ENCODE measurements around the gene TNFRSF8.

Gene TNFRSF8

DNA sequence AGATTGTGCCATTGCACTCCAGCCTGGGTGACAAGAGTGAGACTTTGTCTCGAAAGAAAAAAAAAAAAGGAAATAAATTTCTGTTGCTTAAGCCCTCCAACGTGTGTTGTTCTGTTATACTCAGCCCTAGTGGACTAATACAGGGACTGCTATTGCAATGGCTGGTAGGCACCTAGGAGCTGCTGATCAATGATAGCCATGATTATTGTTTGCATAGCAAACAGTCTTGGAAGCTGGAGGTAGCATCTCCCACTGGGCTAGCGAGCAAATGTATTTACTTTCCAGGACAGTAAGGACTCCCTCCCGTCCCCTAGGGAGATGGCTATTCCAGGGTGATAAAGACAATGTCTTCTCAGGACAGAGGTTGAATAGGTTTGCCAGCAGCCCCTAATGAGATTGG is 13.5 kb upstream of the TNFRSF8 start:
- H3K9me2 ChIP-seq (replicated peaks; ENCODE audit: insufficient read depth, low read length), result no peaks in the 10 kb centered on the region
- H3K27me3 ChIP-seq (ENCODE audit: low read length), result no peaks in the 10 kb centered on the region
- no peak overlapping the region for H3K4me2 ChIP-seq (ENCODE audit: low read depth, low read length, poor library complexity, severe bottlenecking)
- no peaks in the 10 kb centered on the region for H3K36me3 ChIP-seq (ENCODE audit: low read length)
- no peaks in the 10 kb centered on the region for H3F3A ChIP-seq (ENCODE audit: insufficient read depth)
- no peak overlapping the region for H3K27ac ChIP-seq (ENCODE audit: low read depth, low read length)
- no peak for TF ChIP-seq EZH2phosphoT487 (conservative IDR thresholded peaks at IDR 0.05; ENCODE audit: low read length)
- TF ChIP-seq, protein P1, sequence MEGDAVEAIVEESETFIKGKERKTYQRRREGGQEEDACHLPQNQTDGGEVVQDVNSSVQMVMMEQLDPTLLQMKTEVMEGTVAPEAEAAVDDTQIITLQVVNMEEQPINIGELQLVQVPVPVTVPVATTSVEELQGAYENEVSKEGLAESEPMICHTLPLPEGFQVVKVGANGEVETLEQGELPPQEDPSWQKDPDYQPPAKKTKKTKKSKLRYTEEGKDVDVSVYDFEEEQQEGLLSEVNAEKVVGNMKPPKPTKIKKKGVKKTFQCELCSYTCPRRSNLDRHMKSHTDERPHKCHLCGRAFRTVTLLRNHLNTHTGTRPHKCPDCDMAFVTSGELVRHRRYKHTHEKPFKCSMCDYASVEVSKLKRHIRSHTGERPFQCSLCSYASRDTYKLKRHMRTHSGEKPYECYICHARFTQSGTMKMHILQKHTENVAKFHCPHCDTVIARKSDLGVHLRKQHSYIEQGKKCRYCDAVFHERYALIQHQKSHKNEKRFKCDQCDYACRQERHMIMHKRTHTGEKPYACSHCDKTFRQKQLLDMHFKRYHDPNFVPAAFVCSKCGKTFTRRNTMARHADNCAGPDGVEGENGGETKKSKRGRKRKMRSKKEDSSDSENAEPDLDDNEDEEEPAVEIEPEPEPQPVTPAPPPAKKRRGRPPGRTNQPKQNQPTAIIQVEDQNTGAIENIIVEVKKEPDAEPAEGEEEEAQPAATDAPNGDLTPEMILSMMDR (IDR thresholded peaks at IDR 0.05; ENCODE audit: insufficient read depth, low read length, poor library complexity, severe bottlenecking), result no peak
- H2AFZ ChIP-seq (ENCODE audit: low read depth, low read length, severe bottlenecking), result no peak overlapping the region
- no peaks in the 10 kb centered on the region for H3K79me2 ChIP-seq (ENCODE audit: insufficient read depth, low read length)
- H3K9ac ChIP-seq (ENCODE audit: low read length), result no peak overlapping the region
- H3K4me3 ChIP-seq (ENCODE audit: insufficient read depth, low read length, poor library complexity, severe bottlenecking), result no peak overlapping the region
- H3K9me3 ChIP-seq (ENCODE audit: insufficient read depth, low read length), result no peaks in the 10 kb centered on the region
- no peaks in the 10 kb centered on the region for H4K20me1 ChIP-seq (ENCODE audit: low read depth, low read length)

DNA sequence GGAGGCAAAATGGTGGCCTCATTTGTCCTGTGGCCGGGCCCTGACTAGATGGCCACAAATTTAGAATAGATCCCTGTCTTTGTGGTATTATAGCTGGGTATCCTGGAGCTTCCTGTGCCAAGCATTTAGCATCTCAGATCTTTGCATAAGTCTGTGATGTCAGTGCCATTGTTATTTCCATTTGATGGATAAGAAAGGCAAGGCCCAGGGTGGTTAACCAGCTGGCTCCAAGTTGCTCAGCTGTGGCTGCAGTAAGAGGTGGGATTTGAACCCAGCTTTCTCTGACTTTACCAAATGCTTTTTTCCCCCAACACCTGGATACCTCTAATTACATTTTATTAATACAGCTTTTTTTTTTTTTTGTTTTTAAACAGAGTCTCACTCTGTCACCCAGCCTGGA is 11.7 kb upstream of the TNFRSF8 start:
- TF ChIP-seq, protein P1 (IDR thresholded peaks at IDR 0.05; ENCODE audit: insufficient read depth, low read length, poor library complexity, severe bottlenecking), result no peak
- TF ChIP-seq EZH2phosphoT487 (conservative IDR thresholded peaks at IDR 0.05; ENCODE audit: low read length), result no peak
- H3K27ac ChIP-seq (ENCODE audit: low read depth, low read length), result no peak overlapping the region

GRCh38 chr1:12052008-12052573 is 11.0 kb upstream of the TNFRSF8 start:
- Histone ChIP-seq H3K9me2 (replicated peaks; ENCODE audit: insufficient read depth, low read length) (no peaks in the 10 kb centered on the region), H3K9me3 (ENCODE audit: insufficient read depth, low read length) (no peaks in the 10 kb centered on the region), H2AFZ (ENCODE audit: low read depth, low read length, severe bottlenecking) (no peak overlapping the region), H3K9ac (ENCODE audit: low read length) (no peak overlapping the region), H3K4me2 (ENCODE audit: low read depth, low read length, poor library complexity, severe bottlenecking) (no peak overlapping the region), H3K27me3 (ENCODE audit: low read length) (no peaks in the 10 kb centered on the region), H3K79me2 (ENCODE audit: insufficient read depth, low read length) (no peaks in the 10 kb centered on the region), H3K4me3 (ENCODE audit: insufficient read depth, low read length, poor library complexity, severe bottlenecking) (no peak overlapping the region), H3K27ac (ENCODE audit: low read depth, low read length) (no peak overlapping the region), H3K36me3 (ENCODE audit: low read length) (no peaks in the 10 kb centered on the region), H3F3A (ENCODE audit: insufficient read depth) (no peaks in the 10 kb centered on the region), H4K20me1 (ENCODE audit: low read depth, low read length) (no peaks in the 10 kb centered on the region)
- no peak for TF ChIP-seq EZH2phosphoT487 (conservative IDR thresholded peaks at IDR 0.05; ENCODE audit: low read length)
- TF ChIP-seq, protein P1 (IDR thresholded peaks at IDR 0.05; ENCODE audit: insufficient read depth, low read length, poor library complexity, severe bottlenecking), result no peak

More for the DNA sequence above, 11.7 kb upstream of the TNFRSF8 start:
- Histone ChIP-seq H3K9ac (ENCODE audit: low read length) (no peak overlapping the region), H2AFZ (ENCODE audit: low read depth, low read length, severe bottlenecking) (no peak overlapping the region), H3F3A (ENCODE audit: insufficient read depth) (no peaks in the 10 kb centered on the region), H3K27me3 (ENCODE audit: low read length) (no peaks in the 10 kb centered on the region), H3K9me3 (ENCODE audit: insufficient read depth, low read length) (no peaks in the 10 kb centered on the region), H3K9me2 (replicated peaks; ENCODE audit: insufficient read depth, low read length) (no peaks in the 10 kb centered on the region), H4K20me1 (ENCODE audit: low read depth, low read length) (no peaks in the 10 kb centered on the region), H3K4me3 (ENCODE audit: insufficient read depth, low read length, poor library complexity, severe bottlenecking) (no peak overlapping the region), H3K36me3 (ENCODE audit: low read length) (no peaks in the 10 kb centered on the region), H3K4me2 (ENCODE audit: low read depth, low read length, poor library complexity, severe bottlenecking) (no peak overlapping the region), H3K79me2 (ENCODE audit: insufficient read depth, low read length) (no peaks in the 10 kb centered on the region)

Data from SU-DHL-6 (cell line).